CD4-positive, alpha-beta T cell treated with Interleukin-17A for 1 hour (primary cell): Measurements from ENCODE around the gene HMGCR.
"Not testable (repeated sequence)": the region's sequence is repeated elsewhere in the genome, so short reads cannot be mapped to it uniquely, and the experiment has no call there.

Experiments
- DNase-seq: peaks from one replicate; pipeline ENCODE4 v3.0.0-alpha.2; 2020

HMGCR gene

DNA sequence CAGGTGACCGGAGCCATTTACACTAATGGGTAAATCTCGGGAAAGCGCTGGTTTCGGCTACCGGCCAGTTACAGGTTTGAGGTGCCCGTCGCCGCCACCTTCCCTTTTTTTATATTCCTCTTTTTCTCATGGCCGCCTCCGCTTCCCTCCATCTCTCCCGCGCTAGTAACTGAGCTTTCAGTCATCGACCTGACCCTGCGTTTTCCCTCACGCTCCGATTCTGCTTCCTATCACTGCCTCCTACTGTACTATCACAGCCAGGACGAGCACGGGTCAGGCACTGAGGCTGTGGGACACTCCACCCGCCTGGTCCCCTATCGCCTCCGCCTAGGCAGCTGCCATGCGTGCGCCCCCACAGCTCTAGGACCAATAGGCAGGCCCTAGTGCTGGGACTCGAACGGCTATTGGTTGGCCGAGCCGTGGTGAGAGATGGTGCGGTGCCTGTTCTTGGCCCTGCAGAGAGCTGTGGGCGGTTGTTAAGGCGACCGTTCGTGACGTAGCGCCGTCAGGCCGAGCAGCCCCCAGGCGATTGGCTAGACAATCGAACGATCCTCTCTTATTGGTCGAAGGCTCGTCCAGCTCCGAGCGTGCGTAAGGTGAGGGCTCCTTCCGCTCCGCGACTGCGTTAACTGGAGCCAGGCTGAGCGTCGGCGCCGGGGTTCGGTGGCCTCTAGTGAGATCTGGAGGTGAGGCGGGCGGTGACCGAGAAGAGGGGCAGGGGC lies at the start of gene HMGCR:
HMGCR (plus strand) TSS at position 606 of the 722 bp plus-strand sequence. CDS start 5,386 bp downstream, outside the sequence.
- peak; percentile 98 for DNase-seq

DNA sequence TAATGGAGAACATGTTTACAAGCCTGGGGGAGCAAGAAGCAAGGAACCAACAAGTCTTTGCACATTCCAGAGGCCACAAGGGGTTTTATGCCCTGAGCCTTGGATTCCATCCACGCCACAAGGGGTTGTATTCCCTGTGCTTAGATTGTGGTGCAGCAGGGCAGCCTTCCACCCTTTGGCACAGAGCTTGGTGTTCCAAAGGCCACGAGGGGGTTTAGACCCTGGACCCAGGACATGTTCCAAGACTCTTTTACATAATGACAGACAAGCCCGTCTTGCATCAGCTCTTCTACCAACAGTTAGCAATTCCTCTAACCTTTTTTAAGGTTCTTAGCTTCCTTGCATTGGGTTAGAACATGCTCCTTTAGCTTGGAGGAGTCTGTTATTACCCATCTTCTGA lies 45.2 kb upstream of the HMGCR start:
- not testable (repeated sequence) for DNase-seq

DNA sequence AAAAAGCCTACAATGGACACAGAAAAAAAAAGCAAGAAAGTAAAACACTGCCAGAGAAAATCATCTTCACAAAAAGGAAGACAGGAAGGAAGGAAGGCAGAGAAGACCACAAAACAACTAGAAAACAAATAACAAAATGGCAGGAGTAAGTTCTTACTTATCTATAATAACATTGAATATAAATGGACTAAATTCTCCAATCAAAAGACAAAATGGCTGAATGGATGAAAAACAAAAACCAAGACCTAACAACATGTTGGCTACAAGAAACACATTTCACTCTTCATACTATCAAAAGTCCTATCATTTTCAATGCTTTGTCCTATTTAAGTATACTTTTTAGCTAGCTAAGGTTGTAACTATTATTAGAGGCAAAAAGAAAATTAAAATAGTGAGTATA lies 36.9 kb upstream of the HMGCR start:
- no peak for DNase-seq

DNA sequence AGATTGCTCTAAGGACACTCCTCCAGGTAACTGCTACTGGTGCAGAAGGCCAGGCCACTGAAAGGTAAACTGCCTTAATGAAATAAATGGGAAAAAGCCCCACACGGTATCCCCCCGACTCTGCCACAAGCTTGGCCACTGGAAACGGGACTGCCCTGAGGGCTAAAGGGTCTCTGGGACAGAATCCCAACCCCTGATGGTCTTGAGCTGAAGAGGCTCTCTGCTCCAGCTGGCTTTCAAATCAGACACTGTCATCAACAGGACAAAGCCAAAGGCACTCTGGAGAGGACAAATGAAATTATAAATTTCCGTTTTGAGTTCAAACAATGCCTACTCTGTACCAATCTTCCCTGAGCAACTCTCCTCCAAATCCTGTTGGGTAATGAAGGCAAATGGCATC lies 33.6 kb upstream of the HMGCR start:
- no peak for DNase-seq

DNA sequence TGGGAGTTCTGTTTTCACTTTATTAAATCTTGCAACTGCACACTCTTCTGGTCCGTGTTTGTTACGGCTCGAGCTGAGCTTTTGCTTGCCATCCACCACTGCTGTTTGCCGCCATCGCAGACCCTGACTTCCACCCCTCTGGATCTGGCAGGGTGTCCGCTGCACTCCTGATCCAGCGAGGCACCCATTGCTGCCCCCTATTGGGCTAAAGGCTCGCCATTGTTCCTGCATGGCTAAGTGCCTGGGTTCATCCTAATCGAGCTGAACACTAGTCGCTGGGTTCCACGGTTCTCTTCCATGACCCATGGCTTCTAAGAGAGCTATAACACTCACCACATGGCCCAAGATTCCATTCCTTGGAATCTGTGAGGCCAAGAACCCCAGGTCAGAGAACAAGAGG lies 32.5 kb upstream of the HMGCR start:
- not testable (repeated sequence) for DNase-seq

DNA sequence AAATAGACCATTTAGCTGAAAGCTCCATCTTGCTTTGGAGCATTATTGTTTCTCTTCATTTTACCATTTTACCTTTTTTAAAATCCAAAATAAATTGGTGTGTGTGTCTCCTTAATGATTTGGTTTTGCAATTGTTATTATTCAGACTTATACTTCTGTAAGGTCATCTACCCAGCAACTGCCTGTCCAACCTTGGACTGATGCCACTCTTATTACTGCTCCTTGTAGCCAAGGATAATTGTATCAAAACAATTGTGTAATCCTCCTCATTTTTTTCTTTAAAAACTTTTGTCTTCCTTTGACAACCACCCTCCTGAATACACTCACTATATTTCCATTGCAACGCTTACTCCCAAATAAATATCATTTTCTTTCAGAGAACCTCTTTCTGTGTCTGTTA lies 30.3 kb upstream of the HMGCR start:
- no peak for DNase-seq

DNA sequence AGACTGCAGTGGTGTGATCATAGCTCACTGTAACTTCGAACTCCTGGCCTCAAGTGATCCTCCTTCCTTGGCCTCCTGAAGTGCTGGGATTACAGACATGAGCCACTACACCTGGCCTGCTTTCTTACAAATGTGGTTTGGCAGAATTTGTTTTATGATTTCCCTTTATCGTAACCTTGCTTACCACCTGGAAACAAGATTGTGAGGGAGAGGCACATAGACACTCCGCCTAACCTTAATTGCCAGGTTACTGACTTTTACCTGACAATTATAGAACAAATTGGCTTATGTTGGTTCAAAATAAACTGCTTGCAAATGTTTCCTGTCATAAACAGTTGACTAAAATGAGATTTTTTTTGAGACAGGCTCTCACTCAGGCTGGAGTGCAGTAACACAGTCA lies 26.8 kb upstream of the HMGCR start:
- DNase-seq: no peak

DNA sequence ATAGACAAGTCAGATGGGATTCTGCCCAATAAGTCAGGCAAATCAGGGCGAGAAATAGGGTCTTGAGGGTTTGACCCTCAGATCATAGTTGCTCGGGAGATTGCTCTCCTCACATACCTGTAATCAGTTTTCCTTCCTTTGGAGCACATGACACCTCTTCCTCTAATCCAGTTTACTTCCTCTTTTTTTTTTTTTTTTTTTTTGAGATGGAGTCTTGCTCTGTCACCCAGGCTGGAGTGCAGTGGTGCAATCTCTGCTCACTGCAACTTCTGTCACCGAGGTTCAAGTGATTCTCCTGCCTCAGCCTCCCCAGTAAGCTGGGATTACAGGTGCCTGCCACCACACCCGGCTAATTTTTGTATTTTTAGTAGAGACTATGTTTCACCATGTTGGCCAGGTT lies 17.9 kb upstream of the HMGCR start:
- not testable (repeated sequence) for DNase-seq

DNA sequence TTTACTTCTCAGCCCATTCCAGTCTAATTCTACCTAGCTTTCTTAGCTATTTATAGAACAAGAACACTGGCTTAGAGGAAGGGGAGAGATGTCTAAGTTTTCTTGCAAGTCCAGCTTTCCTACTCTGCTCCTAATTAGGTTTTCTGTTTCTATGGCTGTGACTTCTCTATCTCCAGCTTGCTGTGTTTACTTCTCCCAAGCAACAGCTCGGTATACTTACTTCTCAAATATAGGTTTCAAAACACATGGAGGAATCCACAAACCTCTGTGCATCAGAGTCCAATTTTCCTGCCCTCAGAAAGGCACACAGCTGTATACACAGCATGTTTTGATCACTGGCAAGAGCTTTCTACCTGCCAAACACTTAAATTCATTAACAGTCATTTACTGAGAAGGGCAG lies 17.4 kb upstream of the HMGCR start:
- no peak for DNase-seq

DNA sequence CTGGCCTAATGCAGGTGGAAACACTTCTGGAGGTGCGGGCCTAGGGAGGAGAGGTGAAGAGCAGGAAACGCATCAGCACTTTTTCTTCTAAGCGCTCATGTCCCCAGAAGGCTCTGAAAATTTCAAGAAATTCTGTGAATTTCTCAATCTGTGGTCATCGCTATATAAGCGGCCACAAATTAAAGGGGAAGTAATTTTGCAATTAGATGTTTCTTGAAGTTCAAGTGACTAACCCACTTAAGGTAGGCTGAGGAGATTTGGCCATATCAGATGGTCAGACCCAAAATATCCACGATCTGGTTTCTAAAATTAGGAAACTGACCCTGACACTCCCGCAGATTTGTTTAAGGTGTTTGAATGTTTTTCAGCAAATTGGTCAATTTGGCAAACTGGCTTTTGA lies 16.6 kb upstream of the HMGCR start:
- DNase-seq: peak; percentile 21

DNA sequence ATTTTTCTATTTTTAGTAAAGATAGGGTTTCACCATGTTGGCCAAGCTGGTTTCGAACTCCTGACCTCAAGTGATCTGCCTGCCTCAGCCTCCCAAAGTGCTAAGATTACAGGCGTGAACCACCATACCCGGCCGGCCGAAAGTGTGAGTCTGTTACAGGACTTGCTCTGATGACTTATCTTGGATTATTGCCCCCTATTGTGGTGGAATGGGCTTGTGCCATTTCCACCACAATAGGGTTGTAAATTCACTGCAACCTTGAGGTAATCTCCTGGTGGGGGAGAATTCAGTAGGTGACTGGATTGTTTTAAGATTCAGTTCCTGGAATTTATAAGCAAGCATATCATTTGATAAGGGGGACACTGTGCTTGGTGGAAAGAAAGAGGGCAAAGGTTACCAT lies 15.0 kb upstream of the HMGCR start:
- DNase-seq: no peak

DNA sequence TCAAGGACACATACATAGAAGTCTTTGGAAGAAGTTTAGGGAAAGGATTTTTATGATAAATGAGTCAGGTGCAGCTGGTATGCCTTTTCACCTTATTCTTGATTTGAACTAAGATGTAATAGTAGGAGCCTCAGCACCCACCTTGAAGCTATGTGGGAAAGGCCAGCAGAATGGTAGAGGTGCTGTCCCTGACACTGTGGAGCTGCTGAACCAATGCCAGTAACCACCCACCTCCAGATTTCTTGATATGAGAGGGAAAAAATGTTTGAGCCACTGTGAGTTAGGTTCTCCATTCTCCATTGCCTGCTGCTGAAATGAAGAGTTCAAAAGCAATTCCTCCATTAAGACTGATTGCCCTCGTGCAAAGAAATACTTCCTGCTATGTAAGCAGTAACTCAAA lies 12.2 kb upstream of the HMGCR start:
- DNase-seq: no peak

DNA sequence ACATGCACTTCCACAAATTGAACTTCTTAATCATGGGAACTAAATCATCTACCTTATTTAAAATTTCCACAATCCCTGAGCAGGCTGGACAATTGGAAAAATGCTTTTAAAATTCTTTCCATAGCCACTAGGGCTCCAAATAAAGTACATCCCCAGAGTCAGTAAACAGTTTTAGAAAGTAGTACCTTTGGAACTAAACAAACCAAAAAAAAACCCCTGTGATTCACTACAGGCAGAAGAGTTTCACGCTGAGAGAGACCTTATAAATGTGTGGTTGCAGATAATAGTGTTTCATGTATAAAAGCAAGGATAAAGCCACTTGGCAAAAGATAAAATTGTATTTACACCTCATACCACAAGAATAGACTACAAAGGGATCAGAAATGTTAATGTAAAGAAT lies 11.8 kb upstream of the HMGCR start:
- no peak for DNase-seq

DNA sequence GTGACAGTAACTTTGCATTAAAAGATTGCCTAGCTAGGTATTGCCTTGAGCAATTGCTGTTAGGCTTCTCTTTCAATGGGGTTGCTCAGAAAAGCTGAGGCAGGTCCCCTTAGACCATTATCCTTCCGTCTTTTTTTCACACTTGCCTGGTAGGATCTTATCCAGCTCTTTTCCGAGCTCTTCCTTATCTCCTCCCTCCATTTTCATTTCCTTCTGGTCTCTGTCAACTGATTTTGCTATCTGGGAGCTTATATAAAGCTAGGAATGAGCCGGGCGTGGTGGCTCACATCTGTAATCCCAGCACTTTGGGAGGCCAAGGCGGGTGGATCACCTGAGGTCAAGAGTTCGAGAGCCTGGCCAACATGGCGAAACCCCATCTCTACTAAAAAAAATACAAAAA lies 6.6 kb upstream of the HMGCR start:
- no peak for DNase-seq

DNA sequence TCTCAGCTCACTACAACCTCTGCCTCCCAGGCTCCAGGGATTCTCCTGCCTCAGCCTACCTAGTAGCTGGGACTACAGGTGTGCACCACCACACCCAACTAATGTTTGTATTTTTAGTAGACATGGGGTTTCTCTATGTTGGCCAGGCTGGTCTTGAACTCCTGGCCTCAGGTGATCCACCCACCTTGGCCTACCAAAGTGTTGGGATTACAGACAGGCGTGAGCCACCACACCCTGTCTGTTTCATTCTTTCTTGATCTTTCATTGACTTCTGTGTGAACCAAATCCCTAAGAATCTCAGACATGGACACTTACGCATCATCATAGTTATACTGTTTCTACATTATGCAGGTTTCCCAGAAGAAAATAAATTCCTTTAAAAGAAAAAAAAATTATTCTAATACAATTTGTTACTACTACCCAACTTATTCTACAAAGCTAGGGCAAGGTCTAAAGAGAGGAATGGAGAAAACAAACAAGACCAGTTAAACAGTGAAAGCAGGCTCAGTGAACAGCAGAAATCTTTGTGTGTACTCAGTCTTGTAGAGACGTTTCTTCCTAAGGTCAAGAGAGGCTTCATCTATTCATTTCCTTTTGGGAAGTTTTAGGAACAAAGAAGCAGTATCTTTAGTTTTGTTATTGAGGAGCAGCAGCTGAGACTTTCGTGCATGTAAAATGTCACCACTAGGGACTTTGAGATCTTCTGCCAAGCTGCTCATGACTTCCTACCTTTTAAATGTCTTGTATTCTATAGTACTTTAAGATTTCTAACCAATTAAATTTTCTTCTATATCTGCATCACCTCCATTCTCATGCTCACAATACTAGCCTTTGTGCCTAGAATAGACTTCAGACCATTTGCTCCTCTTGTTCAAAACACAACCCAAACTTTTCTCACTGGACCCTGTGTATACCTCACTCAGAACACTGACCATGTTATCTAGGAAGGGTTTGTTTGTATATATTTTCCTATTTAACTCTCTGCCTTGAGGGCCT lies 5.6 kb upstream of the HMGCR start:
- DNase-seq: no peak

DNA sequence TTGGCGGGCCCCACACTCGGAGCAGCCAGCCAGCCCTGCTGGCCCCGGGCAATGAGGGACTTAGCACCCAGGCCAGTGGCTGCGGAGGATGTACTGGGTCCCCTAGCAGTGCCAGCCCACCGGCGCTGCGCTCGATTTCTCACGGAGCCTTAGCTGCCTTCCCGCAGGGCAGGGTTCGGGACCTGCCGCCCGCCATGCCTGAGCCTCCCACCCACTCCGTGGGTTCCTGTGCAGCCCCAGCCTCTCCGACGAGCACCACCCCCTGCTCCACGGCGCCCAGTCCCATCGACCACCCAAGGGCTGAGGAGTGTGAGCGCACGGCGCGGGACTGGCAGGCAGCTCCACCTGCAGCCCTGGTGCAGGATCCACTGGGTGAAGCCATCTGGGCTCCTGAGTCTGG lies 3.3 kb upstream of the HMGCR start:
- DNase-seq: not testable (repeated sequence)

DNA sequence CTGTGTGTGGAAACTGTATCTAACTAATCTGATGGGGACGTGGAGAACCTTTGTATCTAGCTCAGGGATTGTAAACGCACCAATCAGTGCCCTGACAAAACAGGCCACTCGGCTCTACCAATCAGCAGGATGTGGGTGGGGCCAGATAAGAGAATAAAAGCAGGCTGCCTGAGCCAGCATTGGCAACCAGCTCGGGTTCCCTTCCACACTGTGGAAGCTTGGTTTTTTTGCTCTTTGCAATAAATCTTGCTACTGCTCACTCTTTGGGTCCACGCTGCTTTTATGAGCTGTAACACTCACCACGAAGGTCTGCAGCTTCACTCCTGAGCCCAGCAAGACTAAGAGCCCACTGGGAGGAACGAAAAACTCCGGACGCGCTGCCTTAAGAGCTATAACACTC lies 2.6 kb upstream of the HMGCR start:
- DNase-seq: not testable (repeated sequence)

DNA sequence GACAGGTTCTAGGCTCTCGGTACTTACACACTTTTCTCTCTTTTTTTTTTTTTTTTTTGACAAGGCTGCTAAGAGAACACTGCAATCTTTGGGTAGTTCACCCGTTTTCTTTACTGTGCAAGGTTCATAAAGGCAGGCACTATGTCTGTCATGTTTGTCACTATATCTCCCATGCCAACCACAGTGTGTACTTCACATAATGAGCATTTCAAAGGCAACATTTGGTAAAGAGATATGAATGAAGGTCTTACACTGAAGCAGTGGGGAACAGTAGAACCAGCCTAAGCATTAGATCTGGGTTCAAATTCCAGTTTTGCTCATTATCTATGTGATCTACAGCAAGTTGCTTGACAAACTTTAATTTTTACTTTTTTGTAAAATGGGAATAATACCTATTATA lies 1.5 kb upstream of the HMGCR start:
- no peak for DNase-seq

DNA sequence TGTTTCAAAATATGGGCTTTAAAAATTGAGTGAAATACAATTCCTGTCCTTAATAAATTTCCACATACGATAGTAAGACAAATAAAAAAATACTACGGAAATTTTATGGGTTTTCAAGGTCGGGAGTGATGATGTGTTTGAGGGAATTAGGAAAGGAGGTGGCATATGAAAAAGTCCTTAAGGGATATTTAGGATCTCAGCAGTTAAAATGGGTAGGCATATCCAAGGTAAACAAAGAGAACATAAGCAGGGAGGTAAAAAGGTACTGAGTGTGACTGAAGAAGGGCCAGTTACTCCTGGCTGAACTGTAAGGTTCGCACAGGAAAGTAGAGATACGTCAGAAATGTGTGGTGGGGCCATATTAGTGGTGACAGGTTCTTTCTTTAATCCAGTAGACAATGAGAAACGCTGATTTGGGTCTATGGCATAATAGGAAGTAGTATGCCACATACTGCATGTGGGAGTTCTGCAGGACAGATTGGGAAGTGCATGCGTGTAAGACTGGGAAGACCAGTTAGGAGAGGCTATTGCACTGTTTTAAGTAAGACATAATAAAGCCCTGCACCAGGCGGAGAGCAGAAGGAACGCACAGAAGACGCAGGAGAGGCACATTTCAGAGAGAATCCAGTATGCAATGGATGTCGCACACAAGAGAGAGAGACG lies 937 bp upstream of the HMGCR start:
- peak; percentile 42 for DNase-seq

DNA sequence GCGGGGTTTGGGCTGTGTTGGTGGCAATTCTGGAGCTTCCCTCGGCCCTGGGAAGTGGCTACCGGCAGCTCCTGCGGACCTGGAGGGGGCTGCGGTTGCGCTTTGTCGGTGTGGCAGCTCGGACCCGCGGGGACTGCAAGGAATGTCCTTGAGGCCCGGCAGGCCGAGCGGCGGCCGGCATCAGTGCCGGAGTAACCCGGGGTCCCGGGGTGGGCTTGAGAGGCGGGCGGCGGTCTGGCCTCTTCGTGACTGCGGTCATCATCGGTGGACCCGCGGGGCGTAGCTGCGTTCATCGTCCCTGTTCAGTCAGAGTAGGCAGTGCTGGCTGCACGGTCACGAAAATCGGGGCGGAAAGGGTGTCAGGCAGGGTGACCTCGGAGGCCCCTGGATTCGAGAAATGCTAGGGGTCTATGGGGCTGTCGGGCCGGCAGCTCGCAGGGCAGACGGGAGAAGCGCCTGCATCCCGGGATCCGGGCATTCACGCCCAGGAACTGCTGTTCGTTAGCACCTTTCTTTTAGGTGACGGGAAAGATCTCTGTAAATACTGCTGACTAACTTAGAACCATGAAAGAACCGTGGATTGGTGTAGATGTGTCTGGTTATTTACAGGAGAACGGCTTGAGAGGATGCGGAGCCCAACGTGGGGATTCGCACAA lies 474 bp downstream of the HMGCR start:
- DNase-seq: peak; percentile 34

DNA sequence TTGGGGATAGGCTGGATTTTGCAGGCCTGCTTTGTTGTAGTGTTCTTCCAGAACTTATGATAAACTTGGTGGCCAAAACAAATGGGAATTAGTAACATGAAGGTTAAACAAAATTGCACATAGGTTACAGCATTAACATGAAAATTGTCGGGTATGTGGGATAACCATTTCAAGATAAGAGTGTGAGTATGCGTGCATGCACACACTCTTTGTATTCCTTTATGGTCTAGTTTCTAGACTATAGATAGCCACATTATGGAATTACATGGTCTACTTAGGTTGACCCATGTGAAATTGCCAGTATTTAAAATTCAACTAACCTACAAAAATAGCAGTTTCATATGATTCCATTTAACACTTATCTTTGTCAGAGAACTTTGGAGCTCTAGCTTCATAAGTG lies 1.4 kb downstream of the HMGCR start:
- no peak for DNase-seq

DNA sequence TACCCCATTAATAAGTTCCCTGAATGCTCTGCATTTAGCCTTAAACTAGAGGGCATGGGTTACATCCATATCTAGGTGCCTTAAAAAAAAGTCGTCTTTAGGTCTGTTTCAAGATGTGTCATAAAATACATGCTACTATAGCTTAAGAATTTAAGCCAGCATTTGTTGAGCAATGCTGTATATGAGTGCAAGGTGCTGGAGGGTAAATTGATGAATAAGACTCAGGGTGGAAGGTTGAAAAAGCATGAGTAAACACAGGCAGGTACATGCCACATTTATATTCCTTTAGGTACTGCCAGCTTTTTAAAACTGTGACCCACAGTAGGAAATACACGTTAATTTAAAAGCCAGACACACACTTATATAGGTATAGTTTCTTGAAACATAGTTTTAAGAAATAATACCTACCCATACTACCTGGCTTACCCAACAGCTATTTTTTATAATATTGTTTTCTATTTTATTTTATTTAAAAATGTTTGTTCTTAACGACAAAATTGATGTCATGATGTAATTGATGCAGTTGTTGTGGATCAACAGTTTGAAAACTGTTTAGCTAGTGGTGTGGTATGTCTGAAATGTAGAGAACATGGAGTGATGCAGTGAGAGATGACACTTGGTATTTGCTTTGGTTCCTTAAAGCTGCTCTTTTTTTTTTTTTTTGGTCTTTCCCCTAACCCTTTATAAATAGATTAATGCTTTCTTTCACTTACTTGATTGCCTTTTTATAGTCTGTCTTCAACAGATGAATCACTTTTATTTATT lies 3.9 kb downstream of the HMGCR start:
- no peak for DNase-seq
